GM18505 (cell line): ENCODE measurements around the gene AOPEP.

Source experiments
- ATAC-seq: cut with Tn5 transposase; IDR thresholded peaks from one replicate; pipeline ENCODE4 v1.9.1; 2021; ENCODE audit not compliant: unreplicated experiment
- POLR2A ChIP-seq: IDR thresholded peaks from 4 replicates; pipeline ENCODE4 v1.6.1; 2011; ENCODE audit warnings: borderline replicate concordance; ENCODE audit not compliant: insufficient read depth, insufficient read length; ENCODE audit errors: extremely low read depth

Gene AOPEP

DNA sequence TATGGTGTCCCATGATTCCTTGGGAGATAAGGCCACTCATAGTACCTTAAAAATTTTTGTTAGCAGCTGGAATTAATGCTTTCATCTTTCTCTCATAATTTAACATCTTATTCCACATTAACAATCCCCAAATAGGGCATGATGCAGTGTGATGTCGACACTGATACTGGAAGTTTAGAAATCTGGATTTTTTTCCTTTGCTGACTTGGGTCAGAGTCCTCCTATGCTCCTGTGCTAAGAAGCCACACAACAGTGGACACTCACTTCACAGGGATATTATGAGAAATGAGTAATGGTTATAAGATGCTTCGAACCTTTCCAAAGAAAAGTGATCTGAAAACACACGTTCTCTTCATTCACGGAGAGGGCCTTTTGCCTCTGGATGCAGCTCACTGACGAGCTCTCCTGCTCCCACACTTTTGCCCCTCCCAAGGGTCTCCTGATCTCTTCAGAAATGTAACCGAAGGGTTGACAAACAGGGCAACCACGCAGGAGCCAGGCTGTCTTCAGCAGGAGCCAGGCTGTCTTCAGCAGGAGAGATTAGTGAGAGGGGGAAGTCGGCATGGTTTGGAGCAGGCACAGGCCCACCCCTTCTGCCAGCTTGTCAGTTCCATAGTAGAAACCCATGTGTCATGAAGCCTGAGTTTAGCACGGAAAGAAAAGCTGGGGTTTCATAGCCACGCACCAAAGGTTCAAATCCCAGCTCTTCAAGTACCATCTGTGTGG, 247.8 kb downstream of the AOPEP start:
- no peak for TF ChIP-seq POLR2A
- no peak for ATAC-seq

DNA sequence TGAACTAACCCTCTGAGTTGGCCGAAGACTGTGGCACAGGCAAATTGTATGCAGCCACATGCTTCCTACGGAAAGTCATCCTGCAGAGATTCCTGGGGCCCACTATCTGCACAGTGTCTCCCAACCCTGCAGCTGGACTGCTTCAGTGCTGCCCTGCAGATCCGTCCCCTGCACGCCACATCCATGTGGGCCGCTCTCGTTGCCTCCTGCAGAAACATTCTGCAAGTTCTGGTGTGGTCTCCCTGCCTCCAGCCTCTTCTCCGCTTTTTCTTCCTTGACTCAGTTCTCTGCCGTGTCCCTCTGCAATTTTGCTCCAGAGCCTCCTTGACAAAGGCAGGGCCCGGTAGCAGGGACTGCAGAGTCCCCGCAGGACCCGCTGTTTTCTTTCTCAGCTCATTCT, 249.0 kb downstream of the AOPEP start:
- ATAC-seq: no peak
- no peak for TF ChIP-seq POLR2A

DNA sequence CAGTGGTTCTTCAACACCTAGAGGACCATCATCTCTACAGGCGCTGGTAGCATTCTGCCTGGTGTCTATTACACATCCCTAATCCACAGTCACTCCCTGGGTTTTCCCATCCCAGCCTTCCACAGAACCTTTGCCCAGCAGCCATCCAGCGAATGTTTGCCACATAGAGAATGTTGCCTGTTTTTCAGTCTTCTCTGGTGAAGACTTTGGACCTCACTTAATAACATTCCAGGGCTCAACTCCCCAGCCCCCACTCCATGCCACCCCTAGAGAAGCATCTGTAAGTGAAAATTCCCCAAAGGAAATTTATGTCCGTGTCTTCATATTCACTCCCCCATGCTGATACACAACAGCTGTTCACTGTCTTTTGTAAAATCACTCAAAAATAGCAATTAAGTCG, 249.6 kb downstream of the AOPEP start:
- TF ChIP-seq POLR2A: no peak
- no peak for ATAC-seq

DNA sequence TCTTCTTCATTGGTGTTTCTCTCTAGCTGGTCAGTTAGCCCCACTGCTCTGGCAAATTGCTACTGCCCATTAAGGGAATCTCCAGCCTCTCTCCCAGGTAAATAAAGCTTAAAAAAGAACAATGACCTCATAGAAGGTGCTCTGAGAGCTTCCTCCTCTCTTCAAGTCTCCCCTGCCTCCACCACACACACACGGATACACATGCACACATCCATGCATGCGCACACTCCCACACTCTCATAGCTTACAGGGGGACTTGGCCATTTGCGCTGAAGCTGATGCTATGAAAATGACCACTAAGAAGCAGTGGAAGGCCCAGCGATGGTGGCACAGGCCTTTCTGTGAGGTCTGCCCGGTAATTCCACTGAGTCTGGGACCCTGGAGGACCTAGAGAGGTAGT, 250.9 kb downstream of the AOPEP start:
- ATAC-seq: no peak
- no peak for TF ChIP-seq POLR2A

DNA sequence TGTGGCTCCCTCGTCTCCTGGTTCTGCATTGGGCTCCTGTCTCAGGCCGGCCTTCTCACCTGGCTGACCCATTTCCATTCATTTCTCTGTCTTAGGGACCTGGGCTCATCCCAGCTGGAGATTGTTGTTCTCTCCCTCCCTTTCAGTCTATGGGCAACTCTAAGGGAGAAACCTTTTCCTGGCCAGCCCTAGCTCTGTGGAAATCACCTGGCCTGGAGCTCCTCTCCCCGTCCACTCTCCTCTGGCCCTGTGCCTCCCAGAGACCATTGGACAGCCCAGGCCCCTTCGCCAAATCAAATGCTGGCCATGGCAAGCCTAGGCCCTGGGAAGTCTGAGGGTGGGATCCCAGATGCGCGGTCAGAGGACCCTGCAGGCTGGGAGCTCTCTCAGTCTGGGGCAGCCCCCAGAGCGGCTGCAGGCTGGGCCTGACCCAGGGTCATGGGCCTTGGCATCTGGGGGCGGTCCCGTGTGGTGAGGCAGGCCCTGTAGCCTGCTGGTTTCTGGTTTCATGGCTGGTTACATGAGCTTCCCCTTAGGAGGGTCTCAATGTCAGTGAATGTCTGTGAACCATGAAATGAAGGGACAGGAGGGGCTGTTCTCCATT, 253.5 kb downstream of the AOPEP start:
- ATAC-seq: no peak
- no peak for TF ChIP-seq POLR2A

DNA sequence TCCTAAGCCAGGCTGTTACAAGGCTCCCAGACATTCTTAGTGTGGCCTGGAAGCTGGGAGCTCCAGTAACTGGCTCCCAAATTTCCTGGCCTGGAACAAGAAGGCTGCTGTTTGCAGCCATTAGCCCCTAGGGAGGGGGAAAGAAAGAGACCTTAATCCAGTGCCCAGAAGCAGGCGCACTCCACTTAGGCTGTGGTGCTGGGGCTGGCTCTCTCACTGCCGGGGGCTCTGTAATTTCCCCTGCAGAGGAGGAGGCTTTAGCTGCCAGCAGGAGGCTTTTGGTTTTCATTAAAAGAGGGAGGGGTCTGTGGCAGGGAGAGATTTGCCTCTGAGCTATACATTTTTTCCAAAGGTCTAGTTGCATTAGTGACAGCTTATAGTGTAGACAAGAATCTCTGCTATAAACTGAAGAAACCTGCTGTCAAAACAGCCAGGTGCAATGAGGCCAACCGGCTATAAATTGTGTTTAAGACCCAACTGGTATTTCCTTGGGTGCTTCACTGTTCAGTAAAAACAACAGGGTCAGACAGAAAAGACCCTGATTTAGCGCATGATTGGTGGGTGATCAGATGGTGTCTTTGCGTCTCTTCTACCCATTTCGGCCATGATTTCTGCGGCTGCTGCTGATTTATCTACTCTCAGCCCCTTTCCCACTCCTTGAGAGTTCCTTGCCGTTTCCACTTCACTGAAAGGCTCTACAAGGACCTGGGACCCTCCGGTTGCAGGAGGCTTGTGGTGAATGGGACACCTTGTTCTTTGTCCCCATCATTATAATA, 254.6 kb downstream of the AOPEP start:
- no peak for ATAC-seq
- TF ChIP-seq POLR2A: no peak

DNA sequence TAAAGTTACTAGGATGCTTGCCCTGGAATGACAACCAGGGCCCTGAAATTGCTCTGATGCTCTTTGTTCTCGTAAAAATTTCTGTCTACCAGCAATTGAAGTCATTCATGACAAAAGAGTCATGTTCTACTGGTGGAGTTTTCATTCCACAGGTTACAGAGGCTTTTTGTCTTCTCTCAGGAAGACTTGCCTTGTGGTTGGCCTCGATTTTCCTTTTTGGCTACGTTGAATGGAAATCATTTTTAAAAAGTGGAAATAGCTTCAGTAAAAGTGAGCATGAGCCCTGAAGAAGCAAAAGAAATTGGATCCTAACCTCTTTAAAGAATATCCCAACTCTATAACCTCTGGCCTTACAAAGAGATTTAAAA, 255.2 kb downstream of the AOPEP start:
- no peak for ATAC-seq
- no peak for TF ChIP-seq POLR2A

DNA sequence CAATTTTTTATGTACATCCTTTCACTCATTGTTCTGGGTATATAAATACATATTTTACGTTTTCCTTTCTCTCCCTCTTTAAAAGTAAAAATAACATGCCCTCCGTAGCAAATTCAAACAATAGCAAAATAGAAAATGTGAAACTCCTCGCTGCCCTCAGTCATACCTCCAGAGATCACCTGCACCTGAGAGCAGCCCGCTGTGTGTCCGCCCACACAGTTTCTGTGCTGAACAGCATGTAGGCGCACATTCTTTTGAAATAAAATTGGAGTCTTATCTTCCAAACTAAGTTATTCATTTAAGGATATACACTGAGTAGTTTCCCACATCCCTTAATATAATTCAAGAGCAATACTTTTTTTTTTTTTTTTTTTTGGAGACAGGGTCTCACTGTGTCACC, 255.7 kb downstream of the AOPEP start:
- ATAC-seq: no peak
- TF ChIP-seq POLR2A: no peak

DNA sequence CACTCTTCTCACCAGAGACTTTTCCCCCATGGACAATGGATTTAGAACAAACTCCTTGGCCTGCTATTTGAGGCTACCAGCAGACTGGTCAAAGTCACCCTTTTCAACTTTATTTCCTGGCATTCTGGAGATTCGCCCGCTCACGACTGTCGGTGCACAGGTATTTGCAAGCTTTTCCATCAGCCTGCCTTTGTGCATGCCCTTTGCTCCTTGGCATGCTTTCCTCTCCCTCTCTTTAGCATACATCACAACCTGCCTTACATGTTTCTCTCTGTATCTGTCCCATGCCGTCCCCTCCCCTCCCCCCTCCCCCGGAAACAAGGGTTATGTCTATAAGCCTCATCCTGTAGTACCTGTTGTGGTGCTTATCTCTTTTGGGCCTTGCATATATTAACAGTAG, 257.1 kb downstream of the AOPEP start:
- TF ChIP-seq POLR2A: no peak
- ATAC-seq: no peak

DNA sequence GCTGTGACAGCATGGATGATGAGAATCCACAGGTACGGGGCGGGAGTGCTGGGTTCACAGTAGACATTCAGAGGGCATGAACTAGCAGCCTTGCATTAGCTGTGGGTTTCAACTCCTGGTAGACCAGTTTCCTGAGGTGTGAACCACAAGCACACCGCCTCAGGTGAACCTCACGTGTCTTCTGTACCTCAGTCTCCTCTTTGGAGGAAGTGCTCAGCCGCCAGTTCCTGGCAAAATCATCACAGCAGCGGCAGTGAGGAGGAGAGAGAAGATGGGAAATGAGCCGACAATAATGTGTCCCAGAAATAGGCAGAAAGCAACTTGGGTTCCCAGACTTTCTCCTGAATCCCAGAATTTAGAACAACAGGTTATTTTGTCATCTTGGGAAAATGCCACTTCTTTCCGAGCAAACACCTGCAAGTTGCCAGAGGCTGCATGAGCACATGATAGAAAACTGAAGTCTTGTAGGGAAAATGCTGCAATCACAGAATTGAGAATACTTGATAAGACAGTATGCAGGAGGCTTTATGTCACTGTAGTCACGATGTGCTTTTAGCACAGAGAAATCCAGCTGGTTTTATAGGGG, 258.5 kb downstream of the AOPEP start:
- ATAC-seq: no peak
- no peak for TF ChIP-seq POLR2A

DNA sequence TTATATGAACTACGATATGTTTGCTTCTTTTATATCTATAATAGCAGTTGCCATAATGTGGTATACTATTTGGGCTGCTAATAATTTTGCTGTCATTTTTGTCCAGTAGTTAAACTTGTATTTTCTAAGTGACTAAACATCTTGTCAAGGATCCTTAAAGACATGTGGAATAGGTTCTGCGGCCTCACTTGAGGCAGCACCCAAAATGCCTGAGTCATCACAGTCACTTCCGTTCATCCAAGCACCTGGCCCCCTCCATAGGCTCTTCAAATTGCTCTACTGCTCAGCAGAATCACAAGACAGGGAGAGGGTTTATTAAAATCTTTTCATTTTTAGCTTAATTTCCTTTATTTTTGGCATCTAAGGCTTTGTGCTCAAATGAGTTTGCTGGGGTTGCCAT, 259.1 kb downstream of the AOPEP start:
- ATAC-seq: no peak
- TF ChIP-seq POLR2A: no peak

DNA sequence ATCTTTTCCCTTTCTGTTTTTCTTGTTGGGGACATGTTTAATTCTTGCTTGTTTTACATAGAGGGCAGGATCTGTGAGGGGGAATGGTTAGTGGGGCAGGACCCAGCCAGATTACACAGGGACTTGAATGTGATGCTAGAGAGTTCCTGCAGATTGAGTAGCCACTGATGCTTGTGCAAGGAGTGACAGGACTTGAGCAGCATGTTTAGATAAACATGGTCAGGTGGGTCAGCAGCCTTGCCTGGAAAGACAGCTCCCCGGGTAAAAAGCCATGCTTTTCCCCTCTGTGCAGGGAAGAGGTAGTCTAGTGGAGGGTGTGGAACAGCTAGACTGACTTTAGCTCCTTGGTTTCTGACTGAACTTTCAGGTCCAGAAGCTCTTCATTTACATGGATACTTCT, 261.2 kb downstream of the AOPEP start:
- no peak for TF ChIP-seq POLR2A
- ATAC-seq: no peak

DNA sequence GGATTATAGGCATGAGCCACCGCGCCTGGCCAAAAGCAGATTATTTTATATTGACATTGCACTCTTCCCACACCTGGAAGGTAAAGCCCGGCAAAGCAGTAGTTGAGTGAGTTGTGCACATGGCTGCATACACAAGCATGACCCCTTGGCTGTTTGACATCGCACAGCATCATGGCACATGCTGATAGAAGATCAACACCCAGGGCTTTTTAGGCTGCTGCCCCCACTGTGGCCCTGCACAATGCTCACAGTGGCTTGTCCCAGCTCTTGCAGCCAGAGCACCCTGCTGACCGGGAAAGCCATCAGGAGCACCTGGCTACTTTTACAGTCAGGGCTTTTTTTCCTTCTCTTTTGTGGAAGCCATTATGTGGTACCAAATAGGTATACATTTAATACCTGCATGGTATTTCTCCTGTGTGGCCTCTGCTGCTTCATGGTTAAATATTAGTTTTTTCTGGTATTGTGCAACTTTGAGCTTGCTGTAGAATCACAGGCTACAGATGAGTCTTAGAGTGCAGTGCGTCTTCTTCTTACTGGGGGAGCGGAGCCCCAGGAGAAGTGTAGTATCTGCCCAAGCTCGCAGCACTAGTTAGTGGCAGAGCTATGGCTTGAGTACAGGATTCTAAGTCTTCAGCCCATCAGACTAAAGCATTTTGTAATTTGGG, 264.5 kb downstream of the AOPEP start:
- ATAC-seq: no peak
- TF ChIP-seq POLR2A: no peak
